ENCODE results near the gene SYPL1. TPM values are rescaled to one million over a fixed set of nuclear protein-coding genes. Genes with fewer than 3 reads are reported as not detected.

Gene SYPL1
- polyA plus RNA-seq, 1 of the 3 experiments (the other 2 are of a cell fraction) = 72.4 TPM

GRCh38 chr7:106063692-106064091 is 48.4 kb downstream of the SYPL1 start:
- Histone ChIP-seq H3K79me2 (ENCODE audit: insufficient read depth) (no peaks in the 10 kb centered on the region), H3K9me3 (no peaks in the 10 kb centered on the region), H3K4me1 (ENCODE audit: control insufficient read depth in 1 of 2, insufficient read depth in 2 of 2, low read depth in 1 of 2, low read length in 1 of 2) (peaks cover 21 to 56% of the 10 kb centered on the region in 2 experiments), H3F3A (replicated peaks; ENCODE audit: insufficient read depth) (peaks cover 8% of the 10 kb centered on the region), H2AFZ (ENCODE audit: low read depth) (no peak overlapping the region), H3K9me2 (no peaks in the 10 kb centered on the region), H3K4me2 (no peak overlapping the region), H3K27me3 (ENCODE audit: insufficient read depth) (no peaks in the 10 kb centered on the region), H3K27ac (ENCODE audit: low read depth in 2 of 2, low read length in 1 of 2) (no peak overlapping the region; a peak in 1 of 4 replicates), H3K9ac (no peak overlapping the region), H3K36me3 (replicated peaks in 1 of 2; ENCODE audit: control insufficient read depth in 1 of 2, insufficient read depth in 2 of 2, low read length in 1 of 2) (no peaks in the 10 kb centered on the region), H3K4me3 (ENCODE audit: low read depth in 2 of 2, low read length in 1 of 2) (no peak overlapping the region), H4K20me1 (ENCODE audit: insufficient read depth) (no peaks in the 10 kb centered on the region)
- CTCF ChIA-PET = interaction anchor here (2.8 kb wide), 1 partner anchor 90 kb away, joined by 20 read pairs; no protein-coding TSS in a partner anchor
- TF ChIP-seq FOXM1 (IDR thresholded peaks at IDR 0.05; ENCODE audit: low read depth) (no peak), CHD2 (IDR thresholded peaks at IDR 0.05; ENCODE audit: low read length, partially characterized antibody) (no peak), PBX3 (IDR thresholded peaks at IDR 0.05) (no peak), GATA2 (CRISPR knock-in tag; IDR thresholded peaks at IDR 0.05) (no peak), RCOR1 (IDR thresholded peaks at IDR 0.05; ENCODE audit: low read length) (no peak), MXI1 (IDR thresholded peaks at IDR 0.05; ENCODE audit: low read depth, low read length) (no peak), POLR2AphosphoS5 (IDR thresholded peaks at IDR 0.05; ENCODE audit: low read depth, low read length) (no peak), EP300 (IDR thresholded peaks at IDR 0.05; ENCODE audit: borderline replicate concordance in 1 of 2, low read depth in 1 of 2, low read length in 1 of 2) (no peak), RXRA (IDR thresholded peaks at IDR 0.05; ENCODE audit: borderline replicate concordance, low read depth) (no peak), GABPA (IDR thresholded peaks at IDR 0.05; ENCODE audit: low read depth) (no peak), RFX5 (IDR thresholded peaks at IDR 0.05; ENCODE audit: low read length) (no peak), FOXJ3 (CRISPR knock-in tag; IDR thresholded peaks at IDR 0.05) (no peak), IRF3 (IDR thresholded peaks at IDR 0.05; ENCODE audit: low read depth, low read length) (no peak), MAX (IDR thresholded peaks at IDR 0.05; ENCODE audit: low read depth) (no peak), USF2 (IDR thresholded peaks at IDR 0.05; ENCODE audit: borderline replicate concordance, low read depth, low read length) (no peak), NRF1 (IDR thresholded peaks at IDR 0.05; ENCODE audit: low read depth, low read length) (no peak), ZBTB33 (IDR thresholded peaks at IDR 0.05; ENCODE audit: borderline replicate concordance, low read depth) (no peak), TEAD4 (IDR thresholded peaks at IDR 0.05; ENCODE audit: borderline replicate concordance, insufficient read depth) (no peak), TAF1 (IDR thresholded peaks at IDR 0.05; ENCODE audit: borderline replicate concordance, low read depth, low read length) (no peak), SIN3A (IDR thresholded peaks at IDR 0.05; ENCODE audit: borderline replicate concordance, low read depth, low read length) (no peak)
- 100% methylated on average over 2 of the region's 2 CpGs for WGBS (ENCODE audit: low lambda C conversion rate)
- POLR2A ChIA-PET = no interaction called here
- DNase-seq = no peak

Measured in SK-N-SH (cell line).